HG02884 (cell line): Measurements from ENCODE around the gene ZNF660.

Experiments
- ATAC-seq: cut with Tn5 transposase; IDR thresholded peaks from one replicate; pipeline ENCODE4 v1.9.1; 2021; ENCODE audit warnings: mild to moderate bottlenecking, moderate library complexity; ENCODE audit not compliant: unreplicated experiment

Gene ZNF660

DNA sequence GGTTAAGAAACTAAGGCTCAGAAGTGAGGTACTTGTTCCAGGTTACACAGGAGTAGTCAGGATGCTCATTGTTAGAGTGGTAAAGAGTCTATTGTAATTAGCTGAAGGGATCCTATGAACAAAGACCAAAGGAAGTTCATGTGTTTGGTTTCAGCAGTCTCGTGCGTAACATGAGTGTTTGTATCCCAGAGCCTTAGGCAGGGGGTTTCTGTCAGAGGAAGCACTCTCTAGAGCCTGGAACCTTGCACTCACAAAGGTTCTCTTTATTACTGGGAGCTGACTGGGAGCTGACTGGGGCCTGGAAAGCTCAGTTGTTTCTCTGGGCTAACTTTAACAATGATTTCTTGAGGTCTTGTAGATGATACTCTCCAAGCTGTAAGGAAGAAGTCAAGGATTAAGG lies 44.0 kb downstream of the ZNF660 start:
- ATAC-seq: no peak

DNA sequence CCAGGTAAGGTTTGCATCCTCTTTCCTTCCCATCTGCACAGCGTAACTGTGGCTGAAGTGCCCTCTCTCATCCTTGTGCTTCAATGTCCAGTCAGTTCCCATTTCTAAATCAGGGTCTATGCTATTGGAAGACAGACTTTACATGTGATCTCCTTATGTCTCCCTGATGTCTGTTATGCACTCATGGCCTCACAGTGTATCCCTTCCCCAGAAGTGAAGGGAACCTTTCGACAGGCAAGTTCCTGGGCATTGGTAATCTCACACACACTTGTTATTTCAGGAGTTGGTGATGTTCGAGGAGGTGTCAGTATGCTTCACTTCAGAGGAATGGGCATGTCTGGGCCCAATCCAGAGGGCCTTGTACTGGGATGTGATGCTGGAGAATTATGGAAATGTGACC lies 47.4 kb downstream of the ZNF660 start:
- ATAC-seq: no peak

DNA sequence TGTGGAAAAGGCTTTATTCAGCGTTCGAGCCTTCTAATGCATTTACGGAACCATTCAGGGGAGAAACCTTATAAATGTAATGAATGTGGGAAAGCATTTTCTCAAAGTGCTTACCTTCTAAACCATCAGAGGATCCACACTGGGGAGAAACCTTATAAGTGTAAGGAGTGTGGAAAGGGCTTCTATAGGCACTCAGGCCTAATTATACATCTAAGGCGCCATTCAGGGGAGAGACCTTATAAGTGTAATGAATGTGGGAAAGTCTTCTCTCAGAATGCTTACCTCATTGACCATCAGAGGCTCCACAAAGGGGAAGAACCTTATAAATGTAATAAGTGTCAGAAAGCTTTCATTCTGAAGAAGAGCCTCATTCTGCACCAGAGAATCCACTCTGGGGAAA lies 57.6 kb downstream of the ZNF660 start:
- no peak for ATAC-seq

DNA sequence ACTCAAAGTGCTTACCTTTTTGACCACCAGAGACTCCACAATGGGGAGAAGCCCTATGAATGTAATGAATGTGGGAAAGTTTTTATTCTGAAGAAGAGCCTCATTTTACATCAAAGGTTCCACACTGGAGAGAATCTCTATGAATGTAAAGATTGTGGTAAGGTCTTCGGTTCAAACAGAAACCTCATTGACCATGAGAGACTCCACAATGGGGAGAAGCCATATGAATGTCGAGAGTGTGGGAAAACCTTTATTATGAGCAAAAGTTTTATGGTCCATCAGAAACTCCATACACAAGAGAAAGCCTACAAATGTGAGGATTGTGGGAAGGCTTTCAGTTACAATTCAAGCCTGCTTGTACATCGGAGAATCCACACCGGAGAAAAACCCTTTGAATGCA lies 58.3 kb downstream of the ZNF660 start:
- no peak for ATAC-seq

DNA sequence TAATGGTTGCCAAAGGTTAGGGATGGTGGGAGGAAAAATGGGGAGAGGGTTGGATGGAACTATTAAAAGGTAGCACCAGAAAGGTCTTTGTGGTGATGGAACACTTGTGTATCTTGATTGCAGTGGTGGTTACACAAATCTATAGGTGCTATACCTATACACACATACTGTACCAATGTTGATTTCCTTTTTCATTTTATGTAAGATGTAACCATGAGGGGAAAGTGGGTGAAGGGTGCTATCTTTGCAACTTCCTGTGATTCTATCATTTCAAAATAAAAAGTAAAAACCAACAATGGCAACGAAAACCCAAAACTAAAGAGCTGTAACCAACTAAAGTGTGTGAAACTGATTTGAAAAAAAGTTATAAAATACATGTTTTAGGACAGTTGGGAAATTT lies 63.0 kb downstream of the ZNF660 start:
- no peak for ATAC-seq

DNA sequence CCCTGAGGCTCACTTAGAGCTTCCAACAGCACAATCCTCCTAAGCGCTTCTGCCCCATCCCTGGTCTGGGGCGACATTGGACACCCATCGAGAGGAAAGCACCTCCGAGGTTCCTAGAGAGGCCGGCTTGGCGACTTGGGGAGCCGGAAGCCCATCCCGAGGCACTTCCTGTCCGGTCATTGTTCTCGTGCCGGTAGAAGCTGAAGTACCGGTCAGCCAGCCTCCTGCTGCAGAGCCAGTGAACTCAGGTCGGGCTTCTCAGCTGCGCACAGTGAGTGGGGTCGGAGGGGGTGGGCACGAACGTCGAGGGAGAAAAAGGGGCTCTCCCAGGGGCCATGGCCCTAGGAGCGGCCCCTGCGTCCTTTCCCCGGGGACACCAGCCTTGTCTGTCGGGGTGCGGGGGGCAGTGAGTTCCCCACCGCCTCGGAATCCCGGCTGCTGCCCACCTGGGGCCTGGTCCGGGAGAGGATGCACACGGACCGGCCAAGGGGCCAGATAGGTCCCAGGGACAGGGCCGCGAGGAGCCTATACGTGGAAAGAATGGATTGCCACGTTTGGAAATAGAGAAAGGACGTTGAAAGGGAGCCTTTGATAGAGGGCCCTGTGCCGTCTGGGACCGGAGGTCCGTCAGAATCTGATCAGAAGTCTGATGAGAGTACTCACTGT lies 63.9 kb downstream of the ZNF660 start, which contains the start of gene ZNF35:
Gene ZNF35, plus strand, starts transcription at position 169 of the 666 bp plus-strand sequence. CDS start 2,336 bp downstream, outside the sequence.
- peak; percentile 98 for ATAC-seq
